GM18499 (cell line): ENCODE data around the gene MBD2.

Experiments
- ATAC-seq: cut with Tn5 transposase; IDR thresholded peaks from one replicate; pipeline ENCODE4 v1.9.1; 2021; ENCODE audit warnings: moderate number of reproducible peaks; ENCODE audit not compliant: insufficient read depth, unreplicated experiment

Gene MBD2

GRCh38 chr18:54116541-54117257, 107.8 kb downstream of the MBD2 start:
- ATAC-seq, result no peak

GRCh38 chr18:54112356-54112755, 112.1 kb downstream of the MBD2 start:
- no peak for ATAC-seq

- no peak for ATAC-seq
These were observed 115.3 kb downstream of the MBD2 start for GRCh38 chr18:54109131-54109683.

GRCh38 chr18:54102123-54102522, 122.3 kb downstream of the MBD2 start:
- ATAC-seq, result no peak
